IMR-90 (cell line): Measurements from ENCODE around the gene MRPL28. TPM values are rescaled to one million over a fixed set of nuclear protein-coding genes. Genes with fewer than 3 reads are reported as not detected.

Experiments used
- ATAC-seq: fragments of 200-7000 bp; cut with Tn5 transposase; 2 replicates; pipeline ENCODE4 v1.9.1; 2020; ENCODE audit warnings: low read depth, mild to moderate bottlenecking, moderate library complexity
- BruUV-seq: library from RNA; stranded (reverse); fragments of 400-500 nt; replicated peaks from 2 replicates; lab custom pipeline; 2021; lab: Mats Ljungman, UMichigan
- CTCF ChIA-PET: fragments of 300-600 bp; formaldehyde crosslinking; extraction: SDS; loops from one replicate; lab custom pipeline; 2021; ENCODE audit warnings: antibody characterized with exemption; lab: Yijun Ruan, JAX
- POLR2A ChIA-PET: fragments of 300-600 bp; sonication (Branson Sonifier 250); formaldehyde crosslinking; loops from one replicate; lab custom pipeline; 2022; ENCODE audit warnings: antibody characterized with exemption; ENCODE audit not compliant: unreplicated experiment; lab: Charles Lee
- DNase-seq: peaks from one replicate; pipeline ENCODE4 v3.0.0; 2013
- H2AFZ ChIP-seq: replicated peaks from 2 replicates; pipeline ENCODE3; 2013; ENCODE audit warnings: low read length, mild to moderate bottlenecking; ENCODE audit not compliant: poor library complexity
- H2AK5ac ChIP-seq: 2 replicates; pipeline ENCODE4 v1.6.1; 2013; ENCODE audit warnings: low read depth, low read length, inconsistent platforms
- H2AK9ac ChIP-seq: replicated peaks from 2 replicates; pipeline ENCODE3; 2013; ENCODE audit warnings: mild to moderate bottlenecking, low read depth, low read length, moderate library complexity; ENCODE audit not compliant: poor library complexity
- H2BK120ac ChIP-seq: 2 replicates; pipeline ENCODE4 v1.6.1; 2013; ENCODE audit warnings: low read depth, low read length, inconsistent platforms
- H2BK15ac ChIP-seq: 3 replicates; pipeline ENCODE4 v1.6.1; 2013; ENCODE audit warnings: low read depth, low read length, inconsistent platforms
- H2BK20ac ChIP-seq: 2 replicates; pipeline ENCODE4 v1.6.1; 2013; ENCODE audit warnings: low read depth, mild to moderate bottlenecking, inconsistent platforms, low read length, moderate library complexity
- H2BK5ac ChIP-seq: 2 replicates; pipeline ENCODE4 v1.6.1; 2013; ENCODE audit warnings: mild to moderate bottlenecking, low read depth, low read length, inconsistent platforms; ENCODE audit not compliant: poor library complexity, severe bottlenecking
- H3K14ac ChIP-seq: replicated peaks from 2 replicates; pipeline ENCODE4 v1.6.1; 2013; ENCODE audit warnings: low read depth, low read length, inconsistent platforms
- H3K18ac ChIP-seq: 2 replicates; pipeline ENCODE4 v1.6.1; 2013; ENCODE audit warnings: low read depth, low read length, control low read depth
- H3K23ac ChIP-seq: 2 replicates; pipeline ENCODE4 v1.6.1; 2013; ENCODE audit warnings: low read depth, low read length, inconsistent platforms
- H3K27ac ChIP-seq: 2 replicates; pipeline ENCODE4 v1.5.1; 2013; ENCODE audit warnings: mild to moderate bottlenecking, control low read depth, low read length; ENCODE audit not compliant: insufficient read depth
- H3K27me3 ChIP-seq: 2 replicates; pipeline ENCODE4 v1.6.1; 2013; ENCODE audit warnings: low read length; ENCODE audit not compliant: control insufficient read depth, insufficient read depth
- H3K36me3 ChIP-seq: 2 replicates; pipeline ENCODE4 v1.6.1; 2013; ENCODE audit warnings: low read length, mixed read lengths; ENCODE audit not compliant: control insufficient read depth, insufficient read depth
- H3K4ac ChIP-seq: 2 replicates; pipeline ENCODE4 v1.6.1; 2013; ENCODE audit warnings: low read depth, low read length, inconsistent platforms
- H3K4me1 ChIP-seq: 2 replicates; pipeline ENCODE4 v1.6.1; 2013; ENCODE audit warnings: low read length, mixed read lengths; ENCODE audit not compliant: control insufficient read depth, insufficient read depth
- H3K4me2 ChIP-seq: 2 replicates; pipeline ENCODE4 v1.6.1; 2013; ENCODE audit warnings: low read depth, mild to moderate bottlenecking, control low read depth, low read length, moderate library complexity
- H3K4me3 ChIP-seq: 2 replicates; pipeline ENCODE4 v1.5.1; 2013; ENCODE audit warnings: low read depth, mild to moderate bottlenecking, control low read depth, low read length, moderate library complexity; ENCODE audit not compliant: insufficient read depth
- H3K56ac ChIP-seq: 2 replicates; pipeline ENCODE4 v1.6.1; 2013; ENCODE audit warnings: low read length, inconsistent platforms; ENCODE audit not compliant: insufficient read depth; ENCODE audit errors: extremely low read depth
- H3K79me1 ChIP-seq, 2 experiments: 2 replicates each; pipeline ENCODE4 v1.6.1; 2013; ENCODE audit warnings: low read length in 2 of 2, inconsistent platforms in 1 of 2, low read depth in 1 of 2
- H3K9ac ChIP-seq: 2 replicates; pipeline ENCODE4 v1.6.1; 2013; ENCODE audit warnings: low read depth, low read length, control low read depth
- H3K9me1 ChIP-seq: 2 replicates; pipeline ENCODE4 v1.6.1; 2013; ENCODE audit warnings: low read length, inconsistent platforms; ENCODE audit not compliant: insufficient read depth
- H3K9me3 ChIP-seq: 2 replicates; pipeline ENCODE4 v1.6.1; 2013; ENCODE audit warnings: low read length; ENCODE audit not compliant: control insufficient read depth, insufficient read depth
- H4K20me1 ChIP-seq: 2 replicates; pipeline ENCODE4 v1.6.1; 2013; ENCODE audit warnings: low read length, inconsistent platforms; ENCODE audit not compliant: insufficient read depth
- H4K5ac ChIP-seq: 2 replicates; pipeline ENCODE4 v1.6.1; 2013; ENCODE audit warnings: mild to moderate bottlenecking, low read depth, low read length, control low read depth
- H4K8ac ChIP-seq, 2 experiments: 2 replicates each; pipeline ENCODE4 v1.6.1; 2013; ENCODE audit warnings: low read depth in 2 of 2, low read length in 2 of 2, control low read depth in 1 of 2, inconsistent platforms in 1 of 2
- H4K91ac ChIP-seq: 2 replicates; pipeline ENCODE4 v1.6.1; 2013; ENCODE audit warnings: low read depth, low read length, inconsistent platforms; ENCODE audit not compliant: insufficient read depth
- BHLHE40 ChIP-seq: fragments of 150-350 bp; IDR thresholded peaks from 2 replicates; pipeline ENCODE4 v1.6.1; 2016; ENCODE audit warnings: mild to moderate bottlenecking, low read depth, low read length
- CEBPB ChIP-seq: IDR thresholded peaks from 2 replicates; pipeline ENCODE4 v1.6.1; 2012; ENCODE audit warnings: low read depth, low read length, improper control_type of control experiment
- CHD1 ChIP-seq: IDR thresholded peaks from 2 replicates; pipeline ENCODE4 v1.6.1; 2012; ENCODE audit warnings: low read depth, low read length, improper control_type of control experiment
- RCOR1 ChIP-seq: IDR thresholded peaks from 2 replicates; pipeline ENCODE4 v1.6.1; 2012; ENCODE audit warnings: mild to moderate bottlenecking, low read length, improper control_type of control experiment; ENCODE audit not compliant: insufficient replicate concordance
- RFX5 ChIP-seq: IDR thresholded peaks from 2 replicates; pipeline ENCODE4 v1.8.0; 2012; ENCODE audit warnings: low read depth, mild to moderate bottlenecking, low read length, moderate library complexity
- SMC3 ChIP-seq: fragments of 150-350 bp; IDR thresholded peaks from 2 replicates; pipeline ENCODE4 v1.6.1; 2016; ENCODE audit warnings: low read depth, mild to moderate bottlenecking, antibody characterized with exemption, low read length, moderate library complexity
- WGBS, 2 experiments: methylation state at CpG; one replicate each; pipeline versions ENCODE4 v1.1.5 to v1.1.7; 2013; ENCODE audit warnings: missing lambda C conversion rate in 2 of 2; ENCODE audit not compliant: insufficient read length in 1 of 2; ENCODE audit errors: extremely low coverage in 2 of 2; 5-methylcytosine and 5-hydroxymethylcytosine counted together
- dilution Hi-C: fragments of 300-500 bp; cut with HindIII; formaldehyde crosslinking; loops from one replicate; pipeline ENCODE4 v1.14.3; 2018; ENCODE audit warnings: low sequenced_read_pairs; ENCODE audit not compliant: unreplicated experiment
- in situ Hi-C: fragments of 300-500 bp; cut with MboI; formaldehyde crosslinking; loops from 3 replicates; pipeline ENCODE4 v1.14.3; 2019; ENCODE audit warnings: low sequenced_read_pairs, inconsistent platforms, mixed read lengths
- intact Hi-C: fragments of 100-400 bp; cut with micrococcal nuclease; formaldehyde crosslinking; loops from 2 replicates; pipeline ENCODE4 v1.10.0; 2022
- polyA plus RNA-seq, 3 experiments: library from polyadenylated mRNA; depleted of rRNA; stranded (reverse); fragments of >200 nt; gene quantifications; 2 replicates each; pipeline ENCODE4 v1.2.3, GENCODE V29; 2012; ENCODE audit warnings: low replicate concordance in 1 of 3
- total RNA-seq: library from RNA; depleted of rRNA; stranded (reverse); fragments of >200 nt; gene quantifications from 2 replicates; pipeline ENCODE4 v1.2.3, GENCODE V29; 2012
- TF ChIP-seq, protein P1 (sequence below): fragments of 150-350 bp; IDR thresholded peaks from 2 replicates; pipeline ENCODE4 v1.6.1; 2017; ENCODE audit warnings: mild to moderate bottlenecking, antibody characterized with exemption, low read length, low read depth

MRPL28 gene
- total and polyA plus RNA-seq, 2 of the 4 experiments (the other 2 are of a cell fraction), result 104 to 181 TPM

DNA sequence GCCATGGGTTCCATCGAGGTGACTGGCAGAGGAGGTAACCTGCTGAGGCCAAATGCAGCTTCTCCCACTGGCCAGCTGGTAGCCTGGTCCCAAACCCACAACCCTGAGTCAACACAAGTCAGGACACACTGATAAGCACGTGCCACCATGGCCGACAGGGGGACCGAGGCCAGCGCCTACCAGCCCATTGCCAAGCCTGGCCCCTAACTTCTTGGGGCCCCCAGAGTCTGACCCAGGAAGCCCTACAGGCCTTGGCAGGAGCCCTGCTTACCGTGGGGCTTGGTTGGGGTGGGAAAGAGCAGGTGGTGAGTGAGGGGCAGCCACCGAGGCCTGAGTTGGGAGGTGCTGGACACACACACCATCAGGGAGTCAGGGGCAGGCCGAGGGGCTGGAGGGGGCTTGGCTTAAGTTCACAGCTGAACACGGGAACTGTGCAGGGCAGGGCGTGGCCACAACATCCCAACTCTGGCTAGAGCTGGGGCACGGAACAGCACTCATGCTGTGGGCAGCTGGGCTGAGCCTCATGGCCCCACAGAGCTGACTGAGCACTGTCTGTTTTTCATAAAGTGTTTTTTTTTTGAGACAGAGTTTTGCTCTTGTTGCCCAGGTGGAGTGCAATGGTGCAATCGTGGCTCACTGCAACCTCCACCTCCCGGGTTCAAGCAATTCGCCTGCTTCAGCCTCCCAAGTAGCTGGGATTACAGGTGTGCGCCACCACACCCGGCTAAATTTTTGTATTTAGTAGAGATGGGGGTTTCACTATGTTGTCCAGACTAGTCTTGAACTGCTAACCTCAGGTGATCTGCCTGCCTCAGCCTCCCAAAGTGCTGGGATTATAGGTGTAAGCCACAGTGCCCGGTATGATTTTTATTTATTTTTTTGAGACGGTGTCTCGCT lies 5.5 kb downstream of the MRPL28 start:
- Histone ChIP-seq H3K27me3 (no peaks in the 10 kb centered on the region), H2AK5ac (no peak overlapping the region), H3K36me3 (peaks cover 30% of the 10 kb centered on the region), H3K4me1 (peaks cover 4% of the 10 kb centered on the region; the same call in 1 of the 2 replicates), H4K91ac (no peak overlapping the region), H3K56ac (no peak overlapping the region), H3K4me2 (no peak overlapping the region), H2BK120ac (no peak overlapping the region), H2AK9ac (peak overlapping the region; percentile 42), H3K18ac (no peak overlapping the region), H3K27ac (no peak overlapping the region), H3K9ac (no peak overlapping the region), H4K20me1 (no peaks in the 10 kb centered on the region), H2AFZ (peak overlapping the region; percentile 63), H3K9me3 (no peaks in the 10 kb centered on the region), H3K79me1 (peaks cover 4 to 9% of the 10 kb centered on the region in 2 experiments; a peak in 2 of 4 replicates), H3K4me3 (no peak overlapping the region), H3K23ac (no peak overlapping the region), H3K14ac (no peak overlapping the region), H2BK20ac (no peak overlapping the region), H4K5ac (no peak overlapping the region), H2BK5ac (no peak overlapping the region), H2BK15ac (no peak overlapping the region), H3K4ac (no peak overlapping the region), H4K8ac (no peak overlapping the region), H3K9me1 (no peaks in the 10 kb centered on the region)
- ATAC-seq, result no peak
- in situ Hi-C loops, result no loop called here
- WGBS, 2 experiments, result 71% methylated on average over 8 of the region's 19 CpGs; no CpG with 5 or more reads in 1 of the 2 experiments
- ChIA-PET POLR2A (no interaction called here), CTCF (no interaction called here)
- intact Hi-C loops, result no loop called here
- BruUV-seq, result no TSS peak
- TF ChIP-seq RFX5, result no peak
- no peak for TF ChIP-seq CEBPB
- TF ChIP-seq CHD1, result no peak
- no peak for TF ChIP-seq SMC3
- no peak for TF ChIP-seq RCOR1
- peak; percentile 18; the same call in 1 of the 2 replicates for TF ChIP-seq BHLHE40
- TF ChIP-seq, protein P1, sequence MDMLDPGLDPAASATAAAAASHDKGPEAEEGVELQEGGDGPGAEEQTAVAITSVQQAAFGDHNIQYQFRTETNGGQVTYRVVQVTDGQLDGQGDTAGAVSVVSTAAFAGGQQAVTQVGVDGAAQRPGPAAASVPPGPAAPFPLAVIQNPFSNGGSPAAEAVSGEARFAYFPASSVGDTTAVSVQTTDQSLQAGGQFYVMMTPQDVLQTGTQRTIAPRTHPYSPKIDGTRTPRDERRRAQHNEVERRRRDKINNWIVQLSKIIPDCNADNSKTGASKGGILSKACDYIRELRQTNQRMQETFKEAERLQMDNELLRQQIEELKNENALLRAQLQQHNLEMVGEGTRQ, result no peak
- DNase-seq, result no peak
- dilution Hi-C loops, result no loop called here
